A549 (cell line): ENCODE measurements around the gene DNMT3A.

Experiments used
- BHLHE40 ChIP-seq: IDR thresholded peaks from 2 replicates; pipeline ENCODE4 v1.6.1; 2012; ENCODE audit warnings: low read depth, low read length, inconsistent platforms
- CBX8 ChIP-seq: fragments of 200-600 bp; sonication (generic); IDR thresholded peaks from 2 replicates; pipeline ENCODE4 v1.6.1; 2016
- CEBPB ChIP-seq, 2 experiments: fragments of >200 bp in 1 of 2; sonication (Bioruptor Twin) in 1 of 2; formaldehyde crosslinking in 1 of 2; IDR thresholded peaks; 2 replicates each; pipeline ENCODE4 v1.6.1; 2012 to 2016
- CTCF ChIP-seq: fragments of >200 bp; sonication (Bioruptor Twin); formaldehyde crosslinking; IDR thresholded peaks from 3 replicates; pipeline ENCODE4 v1.5.1; 2016
- EP300 ChIP-seq, 2 experiments: fragments of >200 bp; sonication (Bioruptor Twin); formaldehyde crosslinking; IDR thresholded peaks; 2 replicates in 1 of 2; 3 replicates in 1 of 2; pipeline ENCODE4 v1.6.1; 2016 to 2017
- HMGXB4 ChIP-seq: fragments of 250-450 bp; sonication (Bioruptor Pico); IDR thresholded peaks from 2 replicates; pipeline ENCODE4 v1.5.0; 2021; ENCODE audit warnings: mild to moderate bottlenecking, moderate library complexity, borderline replicate concordance
- JUNB ChIP-seq: fragments of >200 bp; sonication (Bioruptor Twin); formaldehyde crosslinking; IDR thresholded peaks from 2 replicates; pipeline ENCODE4 v1.6.1; 2016
- MAFK ChIP-seq: fragments of 450-650 bp; IDR thresholded peaks from 2 replicates; pipeline ENCODE4 v1.6.1; 2014; ENCODE audit not compliant: partially characterized antibody
- MAX ChIP-seq: IDR thresholded peaks from 2 replicates; pipeline ENCODE4 v1.6.1; 2012
- MYC ChIP-seq: IDR thresholded peaks from 2 replicates; pipeline ENCODE4 v1.6.1; 2012; ENCODE audit warnings: mild to moderate bottlenecking, inconsistent platforms, low read length, improper control_type of control experiment, borderline replicate concordance
- POLR2A ChIP-seq: IDR thresholded peaks from 2 replicates; pipeline ENCODE4 v1.6.1; 2012; ENCODE audit warnings: mild to moderate bottlenecking, low read length
- RAD21 ChIP-seq, 2 experiments: fragments of >200 bp in 1 of 2; sonication (Bioruptor Twin) in 1 of 2; formaldehyde crosslinking in 1 of 2; IDR thresholded peaks in 1 of 2; conservative IDR thresholded peaks in 1 of 2; 2 replicates in 1 of 2; 3 replicates in 1 of 2; pipeline ENCODE4 v1.6.1; 2012 to 2018; ENCODE audit warnings: inconsistent platforms in 1 of 2
- RFX5 ChIP-seq: fragments of 450-650 bp; IDR thresholded peaks from 2 replicates; pipeline ENCODE4 v1.7.1; 2014; ENCODE audit warnings: antibody characterized with exemption, mild to moderate bottlenecking, moderate library complexity
- RNF2 ChIP-seq: fragments of 200-600 bp; sonication (generic); IDR thresholded peaks from 2 replicates; pipeline ENCODE4 v1.6.1; 2016; ENCODE audit warnings: low read depth, mild to moderate bottlenecking, antibody characterized with exemption, moderate library complexity, borderline replicate concordance

- TF ChIP-seq CBX8 (no peak), HMGXB4 (CRISPR knock-in tag) (no peak), CTCF (no peak), POLR2A (no peak), EP300 (IDR thresholded peaks at IDR 0.05) (no peak), BHLHE40 (no peak), MYC (no peak), JUNB (no peak), RAD21 (conservative IDR thresholded peaks at IDR 0.05 in 1 of 2, IDR thresholded peaks at IDR 0.05 in 1 of 2) (no peak), MAX (no peak), MAFK (no peak), RNF2 (no peak), RFX5 (no peak), CEBPB (IDR thresholded peaks at IDR 0.05) (no peak)
These were observed 18.6 kb downstream of the DNMT3A start for GRCh38 chr2:25323042-25323514.
